HepG2 (cell line): Measurements from ENCODE around the gene APBB1IP. TPM values are rescaled to one million over a fixed set of nuclear protein-coding genes. Genes with fewer than 3 reads are reported as not detected.

Experiments used
- ATAC-seq: fragments of 200-7000 bp; cut with Tn5 transposase; 3 replicates; pipeline ENCODE4 v1.9.1; 2020; ENCODE audit warnings: mild to moderate bottlenecking, moderate library complexity
- BruUV-seq: library from RNA; stranded (reverse); fragments of 400-500 nt; replicated peaks from 2 replicates; lab custom pipeline; 2021; lab: Mats Ljungman, UMichigan
- CTCF ChIA-PET: fragments of 300-600 bp; formaldehyde crosslinking; extraction: SDS; loops from one replicate; lab custom pipeline; 2021; ENCODE audit warnings: low total read pairs, inconsistent platforms, low intra/inter-chr PET ratio; lab: Yijun Ruan, JAX
- POLR2A ChIA-PET: fragments of 350-600 bp; sonication (Branson Sonifier 250); formaldehyde crosslinking; loops from one replicate; lab custom pipeline; 2020; ENCODE audit warnings: antibody characterized with exemption, inconsistent platforms; lab: Yijun Ruan, JAX
- DNase-seq: peaks from one replicate; pipeline ENCODE4 v3.0.0-alpha.2; 2015; ENCODE audit warnings: low spot score
- FAIRE-seq: peaks from 3 replicates; lab custom pipeline; 2011; peaks lifted over from hg19 to GRCh38; lab: Jason Lieb, UNC
- H2AFZ ChIP-seq: one replicate; pipeline ENCODE4 v1.6.1; 2011; ENCODE audit warnings: low read length, inconsistent platforms
- H3K27ac ChIP-seq: fragments of 300-600 bp; 3 replicates; pipeline ENCODE4 v1.8.0; 2011; ENCODE audit warnings: mixed run types, mild to moderate bottlenecking, mixed read lengths, low read length, inconsistent platforms; ENCODE audit not compliant: insufficient read depth; ENCODE audit errors: extremely low read length
- H3K27me3 ChIP-seq, 2 experiments: fragments of 200-600 bp in 1 of 2; 2 replicates in 1 of 2; 3 replicates in 1 of 2; pipeline versions ENCODE4 v1.6.0 to v1.8.0; 2011; ENCODE audit warnings: low read length in 2 of 2, mild to moderate bottlenecking in 2 of 2, moderate library complexity in 2 of 2, inconsistent platforms in 1 of 2; ENCODE audit not compliant: insufficient read depth in 2 of 2, control insufficient read depth in 1 of 2
- H3K36me3 ChIP-seq, 2 experiments: fragments of 200-600 bp in 1 of 2; replicated peaks in 1 of 2; 2 replicates in 1 of 2; 3 replicates in 1 of 2; pipeline versions ENCODE4 v1.5.1 to v1.8.0; 2011; ENCODE audit warnings: low read length in 2 of 2, inconsistent platforms in 1 of 2; ENCODE audit not compliant: insufficient read depth in 2 of 2, control insufficient read depth in 1 of 2
- H3K4me1 ChIP-seq: 2 replicates; pipeline ENCODE4 v1.5.1; 2012; ENCODE audit warnings: low read length, inconsistent platforms; ENCODE audit not compliant: insufficient read depth
- H3K4me2 ChIP-seq: 2 replicates; pipeline ENCODE4 v1.6.0; 2011; ENCODE audit warnings: low read depth, low read length, inconsistent platforms
- H3K4me3 ChIP-seq, 3 experiments: fragments of 200-600 bp in 1 of 3; sonication (generic), shearing (Covaris generic) in 1 of 3; replicated peaks in 1 of 3; 2 replicates each; pipeline ENCODE4 v1.5.1; 2011 to 2016; ENCODE audit warnings: low read length in 3 of 3, inconsistent platforms in 2 of 3, low read depth in 2 of 3, mild to moderate bottlenecking in 2 of 3, control low read depth in 1 of 3, mixed read lengths in 1 of 3; ENCODE audit not compliant: insufficient read depth in 1 of 3
- H3K79me2 ChIP-seq: one replicate; pipeline ENCODE4 v1.6.1; 2011; ENCODE audit warnings: low read length, inconsistent platforms; ENCODE audit not compliant: insufficient read depth
- H3K9ac ChIP-seq: 2 replicates; pipeline ENCODE4 v1.6.0; 2011; ENCODE audit warnings: mild to moderate bottlenecking, low read depth, low read length, inconsistent platforms; ENCODE audit not compliant: insufficient read depth
- H3K9me3 ChIP-seq: 2 replicates; pipeline ENCODE4 v1.5.1; 2012; ENCODE audit warnings: mild to moderate bottlenecking, low read length
- H4K20me1 ChIP-seq: 2 replicates; pipeline ENCODE4 v1.6.0; 2011; ENCODE audit warnings: inconsistent platforms, mild to moderate bottlenecking, low read length, moderate library complexity; ENCODE audit not compliant: insufficient read depth
- HCFC1 ChIP-seq: fragments of 150-350 bp; IDR thresholded peaks from 2 replicates; pipeline ENCODE4 v1.6.1; 2014; ENCODE audit warnings: low read depth, low read length
- WGBS: methylation state at CpG from one replicate; pipeline ENCODE4 v1.1.6; 2017; ENCODE audit warnings: low lambda C conversion rate; 5-methylcytosine and 5-hydroxymethylcytosine counted together
- in situ Hi-C: cut with HindIII; loops from 2 replicates; pipeline ENCODE4 v1.10.0; 2017; ENCODE audit warnings: low pct_unique_long_range_greater_than_20kb; ENCODE audit not compliant: extremely low pct_ligation_motif_present
- intact Hi-C: fragments of 100-400 bp; cut with micrococcal nuclease; formaldehyde crosslinking; loops from one replicate; pipeline ENCODE4 v1.10.0; 2022; ENCODE audit not compliant: unreplicated experiment
- polyA plus RNA-seq, 8 experiments: library from polyadenylated mRNA; depleted of rRNA in 3 of 8; stranded (reverse) in 7 of 8; unstranded in 1 of 8; fragments of >200 nt; fragmentation: Illumina TruSeq in 4 of 8; extraction: Trizol in 4 of 8; gene quantifications; 2 replicates each; pipeline versions ENCODE4 v1.2.1 to v1.2.3, GENCODE V29; 2011 to 2016; ENCODE audit warnings: low read depth in 4 of 8, missing spikeins in 1 of 8, mixed read lengths in 1 of 8; ENCODE audit not compliant: insufficient read depth in 1 of 8
- total RNA-seq, 5 experiments: library from RNA; depleted of rRNA; stranded (reverse); fragments of >200 nt; fragmentation: Illumina TruSeq; extraction: Trizol; gene quantifications; 2 replicates each; pipeline ENCODE4 v1.2.3, GENCODE V29; 2016; ENCODE audit warnings: low read depth in 1 of 5
- TF ChIP-seq, protein P1 (sequence below): conservative IDR thresholded peaks from 2 replicates; pipeline ENCODE4 v1.6.1; 2018; ENCODE audit warnings: missing genetic modification reagents
- TF ChIP-seq, protein P2 (sequence below): sonication (generic); formaldehyde crosslinking; IDR thresholded peaks from 2 replicates; pipeline ENCODE4 v1.4.0; 2020; ENCODE audit warnings: mild to moderate bottlenecking, missing genetic modification reagents

The APBB1IP gene
- total and polyA plus RNA-seq, 2 of the 13 experiments (the other 11 are each of a cell fraction or from before 2014, with no cell fraction given), result 0.08 TPM; not detected in 1

DNA sequence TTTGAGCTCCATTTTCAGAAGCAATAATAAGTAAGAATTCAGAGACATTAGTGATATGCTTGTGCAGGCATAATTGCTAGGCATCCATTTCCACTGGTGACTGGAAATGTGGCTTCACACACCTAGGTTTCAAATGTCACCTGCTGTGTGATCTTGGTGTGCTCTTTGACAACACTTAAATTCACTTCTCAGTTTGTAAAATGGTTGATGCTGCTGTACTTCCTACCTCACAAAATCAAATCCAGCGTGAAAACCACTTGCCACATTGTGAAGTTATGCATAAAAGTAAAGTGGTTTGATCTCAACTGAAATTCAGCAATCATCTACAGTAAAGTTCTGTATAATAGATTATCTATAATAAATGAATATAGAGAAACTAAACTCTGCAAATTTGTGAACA is 82.4 kb downstream of the APBB1IP start:
- intact Hi-C loops, result no loop called here
- H3K79me2 ChIP-seq, result no peaks in the 10 kb centered on the region
- ATAC-seq, result no peak
- ChIA-PET POLR2A (no interaction called here), CTCF (no interaction called here)
- H3K4me1 ChIP-seq, result no peaks in the 10 kb centered on the region
- no peak overlapping the region for H3K9ac ChIP-seq
- H4K20me1 ChIP-seq, result no peaks in the 10 kb centered on the region
- no peak overlapping the region for H3K27ac ChIP-seq
- BruUV-seq, result no TSS peak
- no peak for FAIRE-seq
- H3K4me2 ChIP-seq, result no peak overlapping the region
- TF ChIP-seq, protein P1, sequence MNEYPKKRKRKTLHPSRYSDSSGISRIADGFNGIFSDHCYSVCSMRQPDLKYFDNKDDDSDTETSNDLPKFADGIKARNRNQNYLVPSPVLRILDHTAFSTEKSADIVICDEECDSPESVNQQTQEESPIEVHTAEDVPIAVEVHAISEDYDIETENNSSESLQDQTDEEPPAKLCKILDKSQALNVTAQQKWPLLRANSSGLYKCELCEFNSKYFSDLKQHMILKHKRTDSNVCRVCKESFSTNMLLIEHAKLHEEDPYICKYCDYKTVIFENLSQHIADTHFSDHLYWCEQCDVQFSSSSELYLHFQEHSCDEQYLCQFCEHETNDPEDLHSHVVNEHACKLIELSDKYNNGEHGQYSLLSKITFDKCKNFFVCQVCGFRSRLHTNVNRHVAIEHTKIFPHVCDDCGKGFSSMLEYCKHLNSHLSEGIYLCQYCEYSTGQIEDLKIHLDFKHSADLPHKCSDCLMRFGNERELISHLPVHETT, result no peak
- TF ChIP-seq, protein P2, sequence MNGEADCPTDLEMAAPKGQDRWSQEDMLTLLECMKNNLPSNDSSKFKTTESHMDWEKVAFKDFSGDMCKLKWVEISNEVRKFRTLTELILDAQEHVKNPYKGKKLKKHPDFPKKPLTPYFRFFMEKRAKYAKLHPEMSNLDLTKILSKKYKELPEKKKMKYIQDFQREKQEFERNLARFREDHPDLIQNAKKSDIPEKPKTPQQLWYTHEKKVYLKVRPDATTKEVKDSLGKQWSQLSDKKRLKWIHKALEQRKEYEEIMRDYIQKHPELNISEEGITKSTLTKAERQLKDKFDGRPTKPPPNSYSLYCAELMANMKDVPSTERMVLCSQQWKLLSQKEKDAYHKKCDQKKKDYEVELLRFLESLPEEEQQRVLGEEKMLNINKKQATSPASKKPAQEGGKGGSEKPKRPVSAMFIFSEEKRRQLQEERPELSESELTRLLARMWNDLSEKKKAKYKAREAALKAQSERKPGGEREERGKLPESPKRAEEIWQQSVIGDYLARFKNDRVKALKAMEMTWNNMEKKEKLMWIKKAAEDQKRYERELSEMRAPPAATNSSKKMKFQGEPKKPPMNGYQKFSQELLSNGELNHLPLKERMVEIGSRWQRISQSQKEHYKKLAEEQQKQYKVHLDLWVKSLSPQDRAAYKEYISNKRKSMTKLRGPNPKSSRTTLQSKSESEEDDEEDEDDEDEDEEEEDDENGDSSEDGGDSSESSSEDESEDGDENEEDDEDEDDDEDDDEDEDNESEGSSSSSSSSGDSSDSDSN (CRISPR knock-in tag), result no peak
- no peak for TF ChIP-seq HCFC1
- TF ChIP-seq, all 625 proteins: peak for 0
- Histone ChIP-seq H2AFZ (no peak overlapping the region), H3K36me3 (no peaks in the 10 kb centered on the region), H3K9me3 (no peaks in the 10 kb centered on the region), H3K27me3 (peaks cover 0 to 6% of the 10 kb centered on the region in 2 experiments; a peak in 1 of 5 replicates), H3K4me3 (no peak overlapping the region)
- in situ Hi-C loops, result no loop called here
- no peak for DNase-seq
- 3% methylated on average over 1 of the region's 1 CpG for WGBS
